SK-N-MC (cell line): ENCODE measurements around the gene SLC25A11.

Experiments used
- EZH2 ChIP-seq: fragments of 200-600 bp; sonication (generic); IDR thresholded peaks from one replicate; pipeline ENCODE4 v1.6.1; 2017; ENCODE audit warnings: antibody characterized with exemption
- POLR2AphosphoS5 ChIP-seq: IDR thresholded peaks from 2 replicates; pipeline ENCODE4 v1.6.1; 2012; ENCODE audit warnings: mild to moderate bottlenecking, low read depth, low read length, borderline replicate concordance

- TF ChIP-seq POLR2AphosphoS5, result no peak
- no peak for TF ChIP-seq EZH2
These were observed 9.1 kb upstream of the SLC25A11 start for GRCh38 chr17:4948931-4949320.
